ENCODE measurements around the gene EIF1AX. TPM values are rescaled to one million over a fixed set of nuclear protein-coding genes. Genes with fewer than 3 reads are reported as not detected.

EIF1AX gene
- total RNA-seq, 1 experiment from 2014 or later = 67.6 TPM

- ChIA-PET CTCF (no interaction called here), POLR2A (no interaction called here)
- BruUV-seq (replicated peaks) = no TSS peak
- Histone ChIP-seq H3K27me3 (ENCODE audit: control insufficient read depth, insufficient read depth, low read length) (no peaks in the 10 kb centered on the region), H3K9me3 (ENCODE audit: control insufficient read depth, insufficient read depth, low read depth, low read length) (no peaks in the 10 kb centered on the region), H3K27ac (ENCODE audit: low read length) (no peak overlapping the region), H3K4me3 (ENCODE audit: low read depth in 2 of 2, low read length in 2 of 2) (no peak overlapping the region), H3K4me1 (ENCODE audit: control insufficient read depth, insufficient read depth, low read length) (peaks cover 4% of the 10 kb centered on the region; the same call in 1 of the 2 replicates), H3K36me3 (ENCODE audit: control insufficient read depth, insufficient read depth, low read length) (no peaks in the 10 kb centered on the region)
- TF ChIP-seq REST (IDR thresholded peaks at IDR 0.05; ENCODE audit: insufficient read depth in 1 of 2, low read depth in 2 of 2, low read length in 1 of 2) (no peak), POLR2AphosphoS5 (IDR thresholded peaks at IDR 0.05; ENCODE audit: low read depth, low read length) (no peak), SIN3A (IDR thresholded peaks at IDR 0.05; ENCODE audit: borderline replicate concordance, insufficient read depth, low read depth, low read length) (no peak), TCF7L2 (IDR thresholded peaks at IDR 0.05; ENCODE audit: low read depth, low read length) (no peak)
- DNase-seq (ENCODE audit: low read depth, low spot score) = no peak
- ATAC-seq = no peak
- intact Hi-C loops (cut with micrococcal nuclease; ENCODE audit: unreplicated experiment) (no loop called here), in situ Hi-C loops (cut with HindIII; ENCODE audit: low pct_unique_long_range_greater_than_20kb, low sequenced_read_pairs) (no loop called here)
These were observed 2.9 kb upstream of the EIF1AX start for GRCh38 chrX:20144491-20144890.

GRCh38 chrX:20143561-20143960 is 1.9 kb upstream of the EIF1AX start:
- BruUV-seq (replicated peaks) = no TSS peak
- TF ChIP-seq REST (IDR thresholded peaks at IDR 0.05; ENCODE audit: insufficient read depth in 1 of 2, low read depth in 2 of 2, low read length in 1 of 2) (no peak), TCF7L2 (IDR thresholded peaks at IDR 0.05; ENCODE audit: low read depth, low read length) (no peak), CTCF (IDR thresholded peaks at IDR 0.05) (no peak), POLR2AphosphoS5 (IDR thresholded peaks at IDR 0.05; ENCODE audit: low read depth, low read length) (no peak), SIN3A (IDR thresholded peaks at IDR 0.05; ENCODE audit: borderline replicate concordance, insufficient read depth, low read depth, low read length) (no peak)
- no peak for DNase-seq (ENCODE audit: low read depth, low spot score)
- in situ Hi-C loops (cut with HindIII; ENCODE audit: low pct_unique_long_range_greater_than_20kb, low sequenced_read_pairs) = no loop called here
- H3K36me3 ChIP-seq (ENCODE audit: control insufficient read depth, insufficient read depth, low read length) = no peaks in the 10 kb centered on the region
- POLR2A ChIA-PET = no interaction called here
- no peaks in the 10 kb centered on the region for H3K27me3 ChIP-seq (ENCODE audit: control insufficient read depth, insufficient read depth, low read length)
- H3K4me3 ChIP-seq (ENCODE audit: low read depth in 2 of 2, low read length in 2 of 2) = no peak overlapping the region
- CTCF ChIA-PET = no interaction called here
- no peak for ATAC-seq
- peaks cover 4% of the 10 kb centered on the region; the same call in 1 of the 2 replicates for H3K4me1 ChIP-seq (ENCODE audit: control insufficient read depth, insufficient read depth, low read length)
- H3K9me3 ChIP-seq (ENCODE audit: control insufficient read depth, insufficient read depth, low read depth, low read length) = no peaks in the 10 kb centered on the region
- intact Hi-C loops (cut with micrococcal nuclease; ENCODE audit: unreplicated experiment) = no loop called here
- no peak overlapping the region for H3K27ac ChIP-seq (ENCODE audit: low read length)

All from Panc1 (cell line).